Testis (tissue), 2 donors: ENCODE measurements around the gene ACSS3.

Experiments used
- POLR2A ChIP-seq: fragments of 450-650 bp; IDR thresholded peaks from one replicate; pipeline ENCODE4 v1.6.1; 2017; ENCODE audit warnings: antibody characterized with exemption, mild to moderate bottlenecking, moderate library complexity
- TF ChIP-seq, protein P1 (sequence below), 3 experiments: fragments of 450-650 bp in 2 of 3; fragments of 200-600 bp in 1 of 3; sonication (generic) in 1 of 3; IDR thresholded peaks; one replicate each; pipeline ENCODE4 v1.5.1; 2016 to 2019; ENCODE audit warnings: antibody characterized with exemption in 3 of 3, mild to moderate bottlenecking in 2 of 3, moderate library complexity in 1 of 3

GRCh38 chr12:81284137-81284536, 206.3 kb downstream of the ACSS3 start:
- no peak for TF ChIP-seq POLR2A
- TF ChIP-seq, protein P1, sequence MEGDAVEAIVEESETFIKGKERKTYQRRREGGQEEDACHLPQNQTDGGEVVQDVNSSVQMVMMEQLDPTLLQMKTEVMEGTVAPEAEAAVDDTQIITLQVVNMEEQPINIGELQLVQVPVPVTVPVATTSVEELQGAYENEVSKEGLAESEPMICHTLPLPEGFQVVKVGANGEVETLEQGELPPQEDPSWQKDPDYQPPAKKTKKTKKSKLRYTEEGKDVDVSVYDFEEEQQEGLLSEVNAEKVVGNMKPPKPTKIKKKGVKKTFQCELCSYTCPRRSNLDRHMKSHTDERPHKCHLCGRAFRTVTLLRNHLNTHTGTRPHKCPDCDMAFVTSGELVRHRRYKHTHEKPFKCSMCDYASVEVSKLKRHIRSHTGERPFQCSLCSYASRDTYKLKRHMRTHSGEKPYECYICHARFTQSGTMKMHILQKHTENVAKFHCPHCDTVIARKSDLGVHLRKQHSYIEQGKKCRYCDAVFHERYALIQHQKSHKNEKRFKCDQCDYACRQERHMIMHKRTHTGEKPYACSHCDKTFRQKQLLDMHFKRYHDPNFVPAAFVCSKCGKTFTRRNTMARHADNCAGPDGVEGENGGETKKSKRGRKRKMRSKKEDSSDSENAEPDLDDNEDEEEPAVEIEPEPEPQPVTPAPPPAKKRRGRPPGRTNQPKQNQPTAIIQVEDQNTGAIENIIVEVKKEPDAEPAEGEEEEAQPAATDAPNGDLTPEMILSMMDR (IDR thresholded peaks at IDR 0.05), result no peak
